ENCODE data around the gene LTBP3.

LTBP3 gene

GRCh38 chr11:65492637-65493366 is 65.4 kb downstream of the LTBP3 start:
- no peak for FAIRE-seq

- FAIRE-seq, result no peak
These were observed 65.8 kb downstream of the LTBP3 start for GRCh38 chr11:65492387-65492636.

GRCh38 chr11:65491614-65492386 is 66.4 kb downstream of the LTBP3 start:
- no peak for FAIRE-seq

- no peak for FAIRE-seq
These were observed 67.0 kb downstream of the LTBP3 start for GRCh38 chr11:65491163-65491465.

- no peak for FAIRE-seq
These were observed 68.3 kb downstream of the LTBP3 start for GRCh38 chr11:65489706-65490320.

- FAIRE-seq, result no peak
These were observed 69.0 kb downstream of the LTBP3 start for GRCh38 chr11:65489035-65489705.
